GM23338 (cell line): Measurements from ENCODE around the gene ARL5A. TPM values are rescaled to one million over a fixed set of nuclear protein-coding genes. Genes with fewer than 3 reads are reported as not detected.

Experiments used
- ATAC-seq: fragments of 200-7000 bp; cut with Tn5 transposase; 3 replicates; pipeline ENCODE4 v1.9.1; 2020
- DNase-seq: peaks from one replicate; pipeline ENCODE4 v3.0.0-alpha.2; 2015; ENCODE audit warnings: low spot score
- H2AFZ ChIP-seq: fragments of 200-600 bp; sonication (generic); 2 replicates; pipeline ENCODE4 v1.8.0; 2016; ENCODE audit warnings: antibody characterized with exemption, mild to moderate bottlenecking, moderate library complexity
- H3F3A ChIP-seq: fragments of 200-600 bp; sonication (generic); replicated peaks from 2 replicates; pipeline ENCODE4 v1.8.0; 2017; ENCODE audit warnings: antibody characterized with exemption, mixed run types, low read depth
- H3K27ac ChIP-seq: fragments of 200-600 bp; sonication (generic); 2 replicates; pipeline ENCODE4 v1.6.1; 2016; ENCODE audit warnings: low read depth
- H3K27me3 ChIP-seq: fragments of 200-600 bp; sonication (generic); 2 replicates; pipeline ENCODE4 v1.8.0; 2016; ENCODE audit warnings: mild to moderate bottlenecking, mixed run types, moderate library complexity; ENCODE audit not compliant: insufficient read depth
- H3K36me3 ChIP-seq: fragments of 200-600 bp; sonication (generic); 2 replicates; pipeline ENCODE4 v1.8.0; 2016; ENCODE audit warnings: mild to moderate bottlenecking; ENCODE audit not compliant: insufficient read depth
- H3K4me1 ChIP-seq: fragments of 200-600 bp; sonication (generic); 2 replicates; pipeline ENCODE4 v1.8.0; 2016; ENCODE audit warnings: mild to moderate bottlenecking, moderate library complexity; ENCODE audit not compliant: insufficient read depth
- H3K4me2 ChIP-seq: fragments of 200-600 bp; sonication (generic); 2 replicates; pipeline ENCODE4 v1.7.1; 2017; ENCODE audit warnings: mixed run types
- H3K4me3 ChIP-seq: fragments of 200-600 bp; sonication (generic); 2 replicates; pipeline ENCODE4 v1.6.1; 2016; ENCODE audit warnings: mixed run types
- H3K79me2 ChIP-seq: fragments of 200-600 bp; sonication (generic); replicated peaks from 2 replicates; pipeline ENCODE4 v1.8.0; 2017; ENCODE audit warnings: mild to moderate bottlenecking; ENCODE audit not compliant: insufficient read depth
- H3K9me2 ChIP-seq: fragments of 200-600 bp; sonication (generic); 2 replicates; pipeline ENCODE4 v1.8.0; 2017; ENCODE audit not compliant: insufficient read depth
- H4K20me1 ChIP-seq: fragments of 200-600 bp; sonication (generic); replicated peaks from 2 replicates; pipeline ENCODE4 v1.8.0; 2017; ENCODE audit warnings: mild to moderate bottlenecking; ENCODE audit not compliant: insufficient read depth
- H3K27ac Mint-ChIP-seq: 2 replicates; pipeline ENCODE4 v1.8.0; 2020; ENCODE audit warnings: inconsistent platforms, mild to moderate bottlenecking, moderate library complexity, mixed read lengths
- H3K27me3 Mint-ChIP-seq: 3 replicates; pipeline ENCODE4 v1.8.0; 2022; ENCODE audit warnings: low read depth, mild to moderate bottlenecking, moderate library complexity, mixed read lengths, inconsistent platforms; ENCODE audit not compliant: insufficient read depth, poor library complexity
- H3K36me3 Mint-ChIP-seq: 3 replicates; pipeline ENCODE4 v1.8.0; 2021; ENCODE audit warnings: low read depth, mild to moderate bottlenecking, inconsistent platforms, moderate library complexity, mixed read lengths
- H3K4me1 Mint-ChIP-seq: 3 replicates; pipeline ENCODE4 v1.8.0; 2020; ENCODE audit warnings: mild to moderate bottlenecking, inconsistent platforms, mixed read lengths
- H3K4me3 Mint-ChIP-seq: 3 replicates; pipeline ENCODE4 v1.8.0; 2021; ENCODE audit warnings: moderate library complexity, mild to moderate bottlenecking, inconsistent platforms, mixed read lengths
- H3K9me3 Mint-ChIP-seq: 3 replicates; pipeline ENCODE4 v1.8.0; 2020; ENCODE audit warnings: moderate library complexity, mild to moderate bottlenecking, inconsistent platforms, mixed read lengths
- CREB1 ChIP-seq: fragments of 250-450 bp; sonication (Bioruptor Pico); IDR thresholded peaks from 2 replicates; pipeline ENCODE4 v1.5.0; 2020; ENCODE audit warnings: low read depth, mild to moderate bottlenecking, moderate library complexity
- CTCF ChIP-seq, 2 experiments: fragments of 200-600 bp in 1 of 2; sonication (generic) in 1 of 2; conservative IDR thresholded peaks; 2 replicates each; pipeline versions ENCODE4 v1.5.1 to v1.6.1; 2016 to 2017; ENCODE audit warnings: antibody characterized with exemption in 2 of 2, low read depth in 2 of 2, mild to moderate bottlenecking in 2 of 2, moderate library complexity in 1 of 2
- ETS1 ChIP-seq: IDR thresholded peaks from 2 replicates; pipeline ENCODE4 v1.6.1; 2016; ENCODE audit warnings: antibody characterized with exemption
- EZH2phosphoT487 ChIP-seq: fragments of 200-600 bp; sonication (generic); IDR thresholded peaks from one replicate; pipeline ENCODE4 v1.8.1; 2018; ENCODE audit warnings: antibody characterized with exemption; ENCODE audit not compliant: unreplicated experiment
- JUNB ChIP-seq: IDR thresholded peaks from one replicate; pipeline ENCODE4 v1.6.1; 2016; ENCODE audit warnings: antibody characterized with exemption; ENCODE audit not compliant: unreplicated experiment
- POLR2AphosphoS5 ChIP-seq: IDR thresholded peaks from 2 replicates; pipeline ENCODE4 v1.6.1; 2016; ENCODE audit warnings: antibody characterized with exemption, low read depth
- REST ChIP-seq: IDR thresholded peaks from one replicate; pipeline ENCODE4 v1.6.1; 2018; ENCODE audit warnings: antibody characterized with exemption; ENCODE audit not compliant: unreplicated experiment
- ZNF331 ChIP-seq: fragments of 250-450 bp; sonication (Bioruptor Pico); IDR thresholded peaks from 2 replicates; pipeline ENCODE4 v1.5.0; 2020; ENCODE audit warnings: low read depth, mild to moderate bottlenecking, moderate library complexity
- polyA plus RNA-seq: library from polyadenylated mRNA; unstranded; fragments of >200 nt; fragmentation: Nextera tagmentation; extraction: Ambion mirVana; gene quantifications from 2 replicates; pipeline ENCODE4 v1.2.1, GENCODE V29; 2016
- total RNA-seq: library from RNA; depleted of rRNA; stranded (reverse); fragments of >200 nt; shearing (Covaris generic); gene quantifications from 2 replicates; pipeline ENCODE4 v1.2.3, GENCODE V29; 2014
- TF ChIP-seq, protein P1 (sequence below): fragments of 250-450 bp; sonication (Bioruptor Pico); IDR thresholded peaks from 2 replicates; pipeline ENCODE4 v1.5.0; 2020; ENCODE audit warnings: mild to moderate bottlenecking, moderate library complexity

ARL5A gene
- total and polyA plus RNA-seq, 2 experiments from 2014 or later: 26.8 to 104 TPM

DNA sequence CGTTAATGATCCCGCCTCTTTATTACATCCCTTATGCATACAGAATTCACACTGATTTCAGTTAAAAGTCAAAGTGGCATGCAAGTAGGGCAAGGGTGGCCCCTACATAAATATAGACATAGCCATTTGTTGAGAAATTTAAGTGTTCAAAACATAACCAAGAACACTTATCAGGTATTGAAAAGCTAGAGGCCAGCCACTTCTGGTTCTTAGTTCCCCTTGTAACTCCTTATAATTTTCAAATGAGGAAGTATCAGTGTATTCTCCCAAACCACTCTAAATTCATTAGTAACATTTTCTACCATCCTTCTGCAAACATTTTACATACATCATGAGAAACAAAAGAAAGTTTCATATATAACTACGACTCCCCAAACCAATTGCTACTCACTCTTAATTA, 5.8 kb upstream of the ARL5A start (continued):
- TF ChIP-seq ETS1: no peak
- TF ChIP-seq REST: no peak
- no peak for TF ChIP-seq POLR2AphosphoS5

DNA sequence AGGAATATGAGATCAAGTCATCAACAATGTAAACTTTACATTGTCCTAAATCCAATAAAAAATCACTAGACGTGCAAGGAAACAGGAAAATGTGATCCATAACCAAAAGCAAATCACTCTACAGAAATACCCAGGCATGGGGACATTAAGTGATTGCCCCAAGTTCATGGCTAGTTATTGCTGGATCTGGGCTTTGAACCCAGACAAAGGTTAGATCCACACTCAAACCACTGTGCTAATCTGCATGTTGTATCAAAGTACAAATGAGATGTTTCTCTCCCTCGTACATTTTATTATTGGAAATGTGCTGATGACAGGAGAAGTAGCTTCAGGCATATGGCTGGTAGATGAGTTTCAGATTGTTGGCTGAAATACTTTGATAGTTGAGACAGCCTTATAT, 2.7 kb upstream of the ARL5A start:
- Histone ChIP-seq H3K4me3 (no peak overlapping the region), H3F3A (no peaks in the 10 kb centered on the region), H2AFZ (no peak overlapping the region), H3K4me2 (no peak overlapping the region), H4K20me1 (peaks cover 10% of the 10 kb centered on the region; the same call in 1 of the 2 replicates), H3K36me3 (no peaks in the 10 kb centered on the region), H3K79me2 (peaks cover 21% of the 10 kb centered on the region), H3K4me1 (peaks cover 16% of the 10 kb centered on the region), H3K27me3 (no peaks in the 10 kb centered on the region), H3K27ac (no peak overlapping the region), H3K9me2 (no peaks in the 10 kb centered on the region)
- Mint-ChIP-seq H3K4me3 (no peak overlapping the region), H3K9me3 (no peaks in the 10 kb centered on the region), H3K36me3 (no peaks in the 10 kb centered on the region), H3K27ac (no peak overlapping the region), H3K4me1 (peaks cover 30% of the 10 kb centered on the region), H3K27me3 (peaks cover 2% of the 10 kb centered on the region)
- ATAC-seq (no peak), DNase-seq (no peak)
- TF ChIP-seq JUNB (no peak), REST (no peak), CREB1 (CRISPR knock-in tag) (no peak), EZH2phosphoT487 (no peak), CTCF (conservative IDR thresholded peaks at IDR 0.05; ENCODE audit: low read depth in 2 of 2) (no peak), ZNF331 (CRISPR knock-in tag) (no peak)
- TF ChIP-seq, protein P1, sequence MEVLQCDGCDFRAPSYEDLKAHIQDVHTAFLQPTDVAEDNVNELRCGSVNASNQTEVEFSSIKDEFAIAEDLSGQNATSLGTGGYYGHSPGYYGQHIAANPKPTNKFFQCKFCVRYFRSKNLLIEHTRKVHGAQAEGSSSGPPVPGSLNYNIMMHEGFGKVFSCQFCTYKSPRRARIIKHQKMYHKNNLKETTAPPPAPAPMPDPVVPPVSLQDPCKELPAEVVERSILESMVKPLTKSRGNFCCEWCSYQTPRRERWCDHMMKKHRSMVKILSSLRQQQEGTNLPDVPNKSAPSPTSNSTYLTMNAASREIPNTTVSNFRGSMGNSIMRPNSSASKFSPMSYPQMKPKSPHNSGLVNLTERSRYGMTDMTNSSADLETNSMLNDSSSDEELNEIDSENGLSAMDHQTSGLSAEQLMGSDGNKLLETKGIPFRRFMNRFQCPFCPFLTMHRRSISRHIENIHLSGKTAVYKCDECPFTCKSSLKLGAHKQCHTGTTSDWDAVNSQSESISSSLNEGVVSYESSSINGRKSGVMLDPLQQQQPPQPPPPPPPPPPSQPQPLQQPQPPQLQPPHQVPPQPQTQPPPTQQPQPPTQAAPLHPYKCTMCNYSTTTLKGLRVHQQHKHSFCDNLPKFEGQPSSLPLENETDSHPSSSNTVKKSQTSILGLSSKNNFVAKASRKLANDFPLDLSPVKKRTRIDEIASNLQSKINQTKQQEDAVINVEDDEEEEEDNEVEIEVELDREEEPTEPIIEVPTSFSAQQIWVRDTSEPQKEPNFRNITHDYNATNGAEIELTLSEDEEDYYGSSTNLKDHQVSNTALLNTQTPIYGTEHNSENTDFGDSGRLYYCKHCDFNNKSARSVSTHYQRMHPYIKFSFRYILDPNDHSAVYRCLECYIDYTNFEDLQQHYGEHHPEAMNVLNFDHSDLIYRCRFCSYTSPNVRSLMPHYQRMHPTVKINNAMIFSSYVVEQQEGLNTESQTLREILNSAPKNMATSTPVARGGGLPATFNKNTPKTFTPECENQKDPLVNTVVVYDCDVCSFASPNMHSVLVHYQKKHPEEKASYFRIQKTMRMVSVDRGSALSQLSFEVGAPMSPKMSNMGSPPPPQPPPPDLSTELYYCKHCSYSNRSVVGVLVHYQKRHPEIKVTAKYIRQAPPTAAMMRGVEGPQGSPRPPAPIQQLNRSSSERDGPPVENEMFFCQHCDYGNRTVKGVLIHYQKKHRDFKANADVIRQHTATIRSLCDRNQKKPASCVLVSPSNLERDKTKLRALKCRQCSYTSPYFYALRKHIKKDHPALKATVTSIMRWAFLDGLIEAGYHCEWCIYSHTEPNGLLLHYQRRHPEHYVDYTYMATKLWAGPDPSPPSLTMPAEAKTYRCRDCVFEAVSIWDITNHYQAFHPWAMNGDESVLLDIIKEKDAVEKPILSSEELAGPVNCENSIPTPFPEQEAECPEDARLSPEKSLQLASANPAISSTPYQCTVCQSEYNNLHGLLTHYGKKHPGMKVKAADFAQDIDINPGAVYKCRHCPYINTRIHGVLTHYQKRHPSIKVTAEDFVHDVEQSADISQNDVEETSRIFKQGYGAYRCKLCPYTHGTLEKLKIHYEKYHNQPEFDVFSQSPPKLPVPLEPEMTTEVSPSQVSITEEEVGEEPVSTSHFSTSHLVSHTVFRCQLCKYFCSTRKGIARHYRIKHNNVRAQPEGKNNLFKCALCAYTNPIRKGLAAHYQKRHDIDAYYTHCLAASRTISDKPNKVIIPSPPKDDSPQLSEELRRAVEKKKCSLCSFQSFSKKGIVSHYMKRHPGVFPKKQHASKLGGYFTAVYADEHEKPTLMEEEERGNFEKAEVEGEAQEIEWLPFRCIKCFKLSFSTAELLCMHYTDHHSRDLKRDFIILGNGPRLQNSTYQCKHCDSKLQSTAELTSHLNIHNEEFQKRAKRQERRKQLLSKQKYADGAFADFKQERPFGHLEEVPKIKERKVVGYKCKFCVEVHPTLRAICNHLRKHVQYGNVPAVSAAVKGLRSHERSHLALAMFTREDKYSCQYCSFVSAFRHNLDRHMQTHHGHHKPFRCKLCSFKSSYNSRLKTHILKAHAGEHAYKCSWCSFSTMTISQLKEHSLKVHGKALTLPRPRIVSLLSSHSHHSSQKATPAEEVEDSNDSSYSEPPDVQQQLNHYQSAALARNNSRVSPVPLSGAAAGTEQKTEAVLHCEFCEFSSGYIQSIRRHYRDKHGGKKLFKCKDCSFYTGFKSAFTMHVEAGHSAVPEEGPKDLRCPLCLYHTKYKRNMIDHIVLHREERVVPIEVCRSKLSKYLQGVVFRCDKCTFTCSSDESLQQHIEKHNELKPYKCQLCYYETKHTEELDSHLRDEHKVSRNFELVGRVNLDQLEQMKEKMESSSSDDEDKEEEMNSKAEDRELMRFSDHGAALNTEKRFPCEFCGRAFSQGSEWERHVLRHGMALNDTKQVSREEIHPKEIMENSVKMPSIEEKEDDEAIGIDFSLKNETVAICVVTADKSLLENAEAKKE: no peak
